NCI-H1092 (cell line): Measurements from ENCODE around the gene GALNS.
"Not testable (repeated sequence)": the region's sequence is repeated elsewhere in the genome, so short reads cannot be mapped to it uniquely, and the experiment has no call there.

Experiments
- DNase-seq: peaks from one replicate; lab custom pipeline; 2025; lab: John Stamatoyannopoulos, UW

Gene GALNS

GRCh38 chr16:88836791-88837190 is 20.0 kb downstream of the GALNS start:
- no peak for DNase-seq

- no peak for DNase-seq
Observed at GRCh38 chr16:88835818-88836217, 20.9 kb downstream of the GALNS start.

- DNase-seq, result no peak
Observed at GRCh38 chr16:88835383-88835782, 21.4 kb downstream of the GALNS start.

GRCh38 chr16:88834670-88835069 is 22.1 kb downstream of the GALNS start:
- DNase-seq, result no peak

- no peak for DNase-seq
Observed at GRCh38 chr16:88833086-88833485, 23.7 kb downstream of the GALNS start.

GRCh38 chr16:88831838-88832237 is 24.9 kb downstream of the GALNS start:
- DNase-seq, result no peak

GRCh38 chr16:88830783-88831182 is 26.0 kb downstream of the GALNS start:
- no peak for DNase-seq

- no peak for DNase-seq
Observed at GRCh38 chr16:88830258-88830657, 26.5 kb downstream of the GALNS start.

GRCh38 chr16:88828711-88829110 is 28.0 kb downstream of the GALNS start:
- DNase-seq, result no peak

GRCh38 chr16:88827727-88828126 is 29.0 kb downstream of the GALNS start:
- no peak for DNase-seq

GRCh38 chr16:88826070-88826840 is 30.5 kb downstream of the GALNS start:
- no peak for DNase-seq

GRCh38 chr16:88825146-88825545 is 31.6 kb downstream of the GALNS start:
- no peak for DNase-seq

GRCh38 chr16:88824256-88825077 is 32.3 kb downstream of the GALNS start:
- no peak for DNase-seq

- not testable (repeated sequence) for DNase-seq
Observed at GRCh38 chr16:88823646-88824045, 33.1 kb downstream of the GALNS start.

GRCh38 chr16:88822281-88823040 is 34.3 kb downstream of the GALNS start:
- no peak for DNase-seq

- DNase-seq, result no peak
Observed at GRCh38 chr16:88821168-88821850, 35.4 kb downstream of the GALNS start.

GRCh38 chr16:88820385-88821025 is 36.2 kb downstream of the GALNS start:
- DNase-seq, result no peak

GRCh38 chr16:88819126-88819525 is 37.6 kb downstream of the GALNS start:
- DNase-seq, result no peak

GRCh38 chr16:88818575-88818874 is 38.2 kb downstream of the GALNS start:
- DNase-seq, result no peak

GRCh38 chr16:88817785-88818574 is 38.8 kb downstream of the GALNS start:
- DNase-seq, result no peak
